ENCODE data around the gene ADD1. TPM values are rescaled to one million over a fixed set of nuclear protein-coding genes. Genes with fewer than 3 reads are reported as not detected.
"Not testable (repeated sequence)": the region's sequence is repeated elsewhere in the genome, so short reads cannot be mapped to it uniquely, and the experiment has no call there.

Gene ADD1
- total RNA-seq, 1 experiment from 2014 or later = 181 TPM

- Histone ChIP-seq H3K36me3 (ENCODE audit: low read depth) (no peaks in the 10 kb centered on the region), H3K27ac (no peak overlapping the region), H3K9me2 (ENCODE audit: insufficient read depth) (no peaks in the 10 kb centered on the region), H3K4me3 (no peak overlapping the region), H3K9me3 (ENCODE audit: insufficient read depth, low read depth) (no peaks in the 10 kb centered on the region), H3F3A (ENCODE audit: insufficient read depth, low read depth) (peaks cover under 1% of the 10 kb centered on the region; the same call in 1 of the 2 replicates), H3K4me1 (replicated peaks; ENCODE audit: insufficient read depth) (no peaks in the 10 kb centered on the region), H2AFZ (no peak overlapping the region), H3K79me2 (ENCODE audit: low read depth) (no peaks in the 10 kb centered on the region), H4K20me1 (ENCODE audit: insufficient read depth) (no peaks in the 10 kb centered on the region; the same call in 1 of the 2 replicates), H3K4me2 (no peak overlapping the region), H3K27me3 (ENCODE audit: insufficient read depth, low read depth) (no peaks in the 10 kb centered on the region)
- POLR2A ChIA-PET (ENCODE audit: unreplicated experiment) = no interaction called here
- intact Hi-C loops (cut with micrococcal nuclease; ENCODE audit: unreplicated experiment) = no loop called here
- CTCF ChIA-PET = no interaction called here
- no peak for DNase-seq
- BruUV-seq (replicated peaks) = no TSS peak
- TF ChIP-seq EZH2 (IDR thresholded peaks at IDR 0.05; ENCODE audit: low read depth) = no peak
- TF ChIP-seq, protein P1, sequence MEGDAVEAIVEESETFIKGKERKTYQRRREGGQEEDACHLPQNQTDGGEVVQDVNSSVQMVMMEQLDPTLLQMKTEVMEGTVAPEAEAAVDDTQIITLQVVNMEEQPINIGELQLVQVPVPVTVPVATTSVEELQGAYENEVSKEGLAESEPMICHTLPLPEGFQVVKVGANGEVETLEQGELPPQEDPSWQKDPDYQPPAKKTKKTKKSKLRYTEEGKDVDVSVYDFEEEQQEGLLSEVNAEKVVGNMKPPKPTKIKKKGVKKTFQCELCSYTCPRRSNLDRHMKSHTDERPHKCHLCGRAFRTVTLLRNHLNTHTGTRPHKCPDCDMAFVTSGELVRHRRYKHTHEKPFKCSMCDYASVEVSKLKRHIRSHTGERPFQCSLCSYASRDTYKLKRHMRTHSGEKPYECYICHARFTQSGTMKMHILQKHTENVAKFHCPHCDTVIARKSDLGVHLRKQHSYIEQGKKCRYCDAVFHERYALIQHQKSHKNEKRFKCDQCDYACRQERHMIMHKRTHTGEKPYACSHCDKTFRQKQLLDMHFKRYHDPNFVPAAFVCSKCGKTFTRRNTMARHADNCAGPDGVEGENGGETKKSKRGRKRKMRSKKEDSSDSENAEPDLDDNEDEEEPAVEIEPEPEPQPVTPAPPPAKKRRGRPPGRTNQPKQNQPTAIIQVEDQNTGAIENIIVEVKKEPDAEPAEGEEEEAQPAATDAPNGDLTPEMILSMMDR (conservative IDR thresholded peaks at IDR 0.05) = no peak
Measured at GRCh38 chr4:2944091-2944482, 100.4 kb downstream of the ADD1 start.

GRCh38 chr4:2944586-2945526 is 101.2 kb downstream of the ADD1 start:
- CTCF ChIA-PET = interaction anchor here (0.6 kb wide), 1 partner anchor 9 kb away, joined by 3 read pairs; no protein-coding TSS in a partner anchor

DNA sequence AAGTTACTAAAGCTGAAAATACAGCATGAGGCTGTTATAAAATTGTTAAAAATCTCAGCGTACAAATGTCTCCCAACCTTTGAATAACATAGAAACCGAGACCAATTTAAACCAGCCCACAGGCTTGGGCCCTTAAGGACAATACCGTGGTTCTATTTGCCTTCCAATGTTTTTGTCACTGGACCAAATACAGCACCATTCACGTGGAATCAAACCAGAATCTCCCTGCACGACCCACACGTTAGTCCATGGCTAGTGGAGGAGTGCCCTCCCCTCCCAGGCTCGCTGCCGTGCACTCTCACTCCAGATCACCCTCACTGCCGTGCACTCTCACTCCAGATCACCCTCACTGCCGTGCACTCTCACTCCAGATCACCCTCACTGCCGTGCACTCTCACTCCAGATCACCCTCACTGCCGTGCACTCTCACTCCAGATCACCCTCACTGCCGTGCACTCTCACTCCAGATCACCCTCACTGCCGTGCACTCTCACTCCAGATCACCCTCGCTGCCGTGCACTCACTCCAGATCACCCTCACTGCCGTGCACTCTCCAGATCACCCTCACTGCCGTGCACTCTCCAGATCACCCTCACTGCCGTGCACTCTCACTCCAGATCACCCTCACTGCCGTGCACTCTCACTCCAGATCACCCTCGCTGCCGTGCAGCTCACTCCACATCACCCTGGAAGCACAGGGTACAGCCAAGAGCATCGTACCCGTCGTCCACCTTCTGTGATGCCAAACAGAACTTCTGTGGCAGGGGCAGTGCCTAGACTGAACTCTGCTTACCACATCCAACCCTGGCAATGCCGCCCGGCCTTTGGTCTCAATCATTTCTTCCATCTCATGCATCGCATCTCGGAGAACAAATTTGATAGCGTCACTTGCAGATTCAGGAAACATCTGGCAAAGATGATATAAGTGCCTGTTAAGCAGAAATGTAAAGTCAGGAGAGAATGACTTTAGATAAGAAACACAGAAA is 102.3 kb downstream of the ADD1 start:
- H3K36me3 ChIP-seq (ENCODE audit: low read depth); BruUV-seq (replicated peaks); H3F3A ChIP-seq (ENCODE audit: insufficient read depth, low read depth); H3K27me3 ChIP-seq (ENCODE audit: insufficient read depth, low read depth); H4K20me1 ChIP-seq (ENCODE audit: insufficient read depth); H3K9me2 ChIP-seq (ENCODE audit: insufficient read depth); H3K79me2 ChIP-seq (ENCODE audit: low read depth); H2AFZ ChIP-seq; POLR2A ChIA-PET (ENCODE audit: unreplicated experiment); H3K27ac ChIP-seq; H3K4me3 ChIP-seq; H3K4me2 ChIP-seq; H3K9me3 ChIP-seq (ENCODE audit: insufficient read depth, low read depth); DNase-seq; H3K4me1 ChIP-seq (replicated peaks; ENCODE audit: insufficient read depth); intact Hi-C loops (cut with micrococcal nuclease; ENCODE audit: unreplicated experiment): not testable (repeated sequence)
- CTCF ChIA-PET = interaction anchor here (0.6 kb wide), 1 partner anchor 8 kb away, joined by 3 read pairs; no protein-coding TSS in a partner anchor

More at GRCh38 chr4:2944586-2945526, 101.2 kb downstream of the ADD1 start:
- Histone ChIP-seq H3K36me3 (ENCODE audit: low read depth) (no peaks in the 10 kb centered on the region), H4K20me1 (ENCODE audit: insufficient read depth) (no peaks in the 10 kb centered on the region; the same call in 1 of the 2 replicates), H3K79me2 (ENCODE audit: low read depth) (no peaks in the 10 kb centered on the region), H2AFZ (no peak overlapping the region), H3K27me3 (ENCODE audit: insufficient read depth, low read depth) (no peaks in the 10 kb centered on the region), H3K4me1 (replicated peaks; ENCODE audit: insufficient read depth) (no peaks in the 10 kb centered on the region), H3K4me2 (no peak overlapping the region), H3K4me3 (no peak overlapping the region), H3K9me2 (ENCODE audit: insufficient read depth) (no peaks in the 10 kb centered on the region), H3K9me3 (ENCODE audit: insufficient read depth, low read depth) (no peaks in the 10 kb centered on the region), H3K27ac (no peak overlapping the region), H3F3A (ENCODE audit: insufficient read depth, low read depth) (no peaks in the 10 kb centered on the region; the same call in 1 of the 2 replicates)
- no TSS peak for BruUV-seq (replicated peaks)
- TF ChIP-seq, protein P1 (conservative IDR thresholded peaks at IDR 0.05) = no peak
- TF ChIP-seq EZH2 (IDR thresholded peaks at IDR 0.05; ENCODE audit: low read depth) = no peak
- no peak for DNase-seq
- intact Hi-C loops (cut with micrococcal nuclease; ENCODE audit: unreplicated experiment) = no loop called here
- POLR2A ChIA-PET (ENCODE audit: unreplicated experiment) = no interaction called here
